ENCODE results near the gene DAPK2.

- TF ChIP-seq CTCF (IDR thresholded peaks at IDR 0.05) (no peak), POLR2A (IDR thresholded peaks at IDR 0.05) (no peak)
Observed at GRCh38 chr15:64072812-64073211, 26.5 kb upstream of the DAPK2 start.

Measured in Peyer's patch (tissue), 4 donors.